Measurements from ENCODE around the gene STAC3.

DNA sequence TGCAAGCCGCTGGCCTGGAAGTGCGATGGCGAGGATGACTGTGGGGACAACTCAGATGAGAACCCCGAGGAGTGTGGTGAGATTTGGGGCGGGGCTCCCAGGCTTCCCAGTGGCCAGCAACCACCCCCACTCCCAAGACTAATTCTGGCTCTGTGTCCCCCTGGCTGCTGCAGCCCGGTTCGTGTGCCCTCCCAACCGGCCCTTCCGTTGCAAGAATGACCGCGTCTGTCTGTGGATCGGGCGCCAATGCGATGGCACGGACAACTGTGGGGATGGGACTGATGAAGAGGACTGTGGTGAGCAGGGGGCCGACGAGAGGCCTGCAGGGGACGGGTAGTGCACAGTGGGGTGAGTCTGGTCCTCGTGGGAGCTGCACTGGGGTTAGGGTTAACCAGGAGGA is 46.5 kb downstream of the STAC3 start:
- TF ChIP-seq POLR2A (IDR thresholded peaks at IDR 0.05), result no peak
- TF ChIP-seq, protein P1, sequence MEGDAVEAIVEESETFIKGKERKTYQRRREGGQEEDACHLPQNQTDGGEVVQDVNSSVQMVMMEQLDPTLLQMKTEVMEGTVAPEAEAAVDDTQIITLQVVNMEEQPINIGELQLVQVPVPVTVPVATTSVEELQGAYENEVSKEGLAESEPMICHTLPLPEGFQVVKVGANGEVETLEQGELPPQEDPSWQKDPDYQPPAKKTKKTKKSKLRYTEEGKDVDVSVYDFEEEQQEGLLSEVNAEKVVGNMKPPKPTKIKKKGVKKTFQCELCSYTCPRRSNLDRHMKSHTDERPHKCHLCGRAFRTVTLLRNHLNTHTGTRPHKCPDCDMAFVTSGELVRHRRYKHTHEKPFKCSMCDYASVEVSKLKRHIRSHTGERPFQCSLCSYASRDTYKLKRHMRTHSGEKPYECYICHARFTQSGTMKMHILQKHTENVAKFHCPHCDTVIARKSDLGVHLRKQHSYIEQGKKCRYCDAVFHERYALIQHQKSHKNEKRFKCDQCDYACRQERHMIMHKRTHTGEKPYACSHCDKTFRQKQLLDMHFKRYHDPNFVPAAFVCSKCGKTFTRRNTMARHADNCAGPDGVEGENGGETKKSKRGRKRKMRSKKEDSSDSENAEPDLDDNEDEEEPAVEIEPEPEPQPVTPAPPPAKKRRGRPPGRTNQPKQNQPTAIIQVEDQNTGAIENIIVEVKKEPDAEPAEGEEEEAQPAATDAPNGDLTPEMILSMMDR (IDR thresholded peaks at IDR 0.05), result no peak

Measured in heart left ventricle (tissue), 13 donors.